Fibroblast of pulmonary artery (primary cell): ENCODE results near the gene TOMM40.
"Not testable (repeated sequence)": the region's sequence is repeated elsewhere in the genome, so short reads cannot be mapped to it uniquely, and the experiment has no call there.

Source experiments
- DNase-seq: peaks from one replicate; pipeline ENCODE4 v3.0.0-alpha.2; 2010; ENCODE audit warnings: low read depth
- H3K4me3 ChIP-seq: replicated peaks from 2 replicates; pipeline ENCODE4 v1.5.1; 2011; ENCODE audit warnings: low read depth, mild to moderate bottlenecking, control low read depth, low read length, moderate library complexity
- CTCF ChIP-seq: IDR thresholded peaks from 2 replicates; pipeline ENCODE4 v1.5.1; 2011; ENCODE audit warnings: mild to moderate bottlenecking, control low read depth, low read length, inconsistent platforms; ENCODE audit errors: missing control alignments

Gene TOMM40

GRCh38 chr19:44907613-44908012, 16.6 kb downstream of the TOMM40 start:
- no peak for TF ChIP-seq CTCF
- no peak for DNase-seq
- peak overlapping the region; percentile 24 for H3K4me3 ChIP-seq

DNA sequence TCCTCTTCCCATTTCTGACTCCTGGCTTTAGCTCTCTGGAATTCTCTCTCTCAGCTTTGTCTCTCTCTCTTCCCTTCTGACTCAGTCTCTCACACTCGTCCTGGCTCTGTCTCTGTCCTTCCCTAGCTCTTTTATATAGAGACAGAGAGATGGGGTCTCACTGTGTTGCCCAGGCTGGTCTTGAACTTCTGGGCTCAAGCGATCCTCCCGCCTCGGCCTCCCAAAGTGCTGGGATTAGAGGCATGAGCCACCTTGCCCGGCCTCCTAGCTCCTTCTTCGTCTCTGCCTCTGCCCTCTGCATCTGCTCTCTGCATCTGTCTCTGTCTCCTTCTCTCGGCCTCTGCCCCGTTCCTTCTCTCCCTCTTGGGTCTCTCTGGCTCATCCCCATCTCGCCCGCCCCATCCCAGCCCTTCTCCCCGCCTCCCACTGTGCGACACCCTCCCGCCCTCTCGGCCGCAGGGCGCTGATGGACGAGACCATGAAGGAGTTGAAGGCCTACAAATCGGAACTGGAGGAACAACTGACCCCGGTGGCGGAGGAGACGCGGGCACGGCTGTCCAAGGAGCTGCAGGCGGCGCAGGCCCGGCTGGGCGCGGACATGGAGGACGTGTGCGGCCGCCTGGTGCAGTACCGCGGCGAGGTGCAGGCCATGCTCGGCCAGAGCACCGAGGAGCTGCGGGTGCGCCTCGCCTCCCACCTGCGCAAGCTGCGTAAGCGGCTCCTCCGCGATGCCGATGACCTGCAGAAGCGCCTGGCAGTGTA, 17.2 kb downstream of the TOMM40 start:
- no peak for DNase-seq
- H3K4me3 ChIP-seq = peak overlapping the region; percentile 24
- TF ChIP-seq CTCF = no peak

DNA sequence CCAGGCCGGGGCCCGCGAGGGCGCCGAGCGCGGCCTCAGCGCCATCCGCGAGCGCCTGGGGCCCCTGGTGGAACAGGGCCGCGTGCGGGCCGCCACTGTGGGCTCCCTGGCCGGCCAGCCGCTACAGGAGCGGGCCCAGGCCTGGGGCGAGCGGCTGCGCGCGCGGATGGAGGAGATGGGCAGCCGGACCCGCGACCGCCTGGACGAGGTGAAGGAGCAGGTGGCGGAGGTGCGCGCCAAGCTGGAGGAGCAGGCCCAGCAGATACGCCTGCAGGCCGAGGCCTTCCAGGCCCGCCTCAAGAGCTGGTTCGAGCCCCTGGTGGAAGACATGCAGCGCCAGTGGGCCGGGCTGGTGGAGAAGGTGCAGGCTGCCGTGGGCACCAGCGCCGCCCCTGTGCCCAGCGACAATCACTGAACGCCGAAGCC, 17.8 kb downstream of the TOMM40 start:
- TF ChIP-seq CTCF = no peak
- DNase-seq = no peak
- H3K4me3 ChIP-seq = no peak overlapping the region

- no peak overlapping the region for H3K4me3 ChIP-seq
- TF ChIP-seq CTCF = no peak
- no peak for DNase-seq
Observed at GRCh38 chr19:44909775-44910174, 18.7 kb downstream of the TOMM40 start.

- not testable (repeated sequence) for DNase-seq, H3K4me3 ChIP-seq
Observed at GRCh38 chr19:44911896-44912295, 20.8 kb downstream of the TOMM40 start.

DNA sequence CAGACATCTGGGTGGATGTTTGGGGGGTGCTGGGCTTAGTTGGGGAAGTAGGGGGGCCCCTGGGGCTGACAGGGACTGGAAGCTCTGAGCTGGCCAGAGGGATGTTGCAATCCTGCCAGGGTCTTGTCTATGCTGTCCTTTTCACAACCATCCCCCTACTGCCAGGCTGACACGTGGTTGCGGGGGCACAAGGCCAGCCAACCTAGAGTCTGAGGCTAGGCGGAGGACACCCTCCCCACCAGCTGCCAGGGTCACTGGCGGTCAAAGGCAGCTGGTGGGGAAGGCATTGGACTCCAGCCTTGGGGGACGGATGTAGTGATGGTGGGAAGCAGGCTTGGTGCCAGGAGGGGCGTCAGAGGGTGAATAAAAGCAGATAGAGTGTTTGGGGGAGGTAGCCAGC, 21.8 kb downstream of the TOMM40 start:
- DNase-seq = peak; percentile 37
- TF ChIP-seq CTCF = no peak
- no peak overlapping the region for H3K4me3 ChIP-seq

GRCh38 chr19:44913512-44914432, 22.7 kb downstream of the TOMM40 start:
- not testable (repeated sequence) for DNase-seq, H3K4me3 ChIP-seq

DNA sequence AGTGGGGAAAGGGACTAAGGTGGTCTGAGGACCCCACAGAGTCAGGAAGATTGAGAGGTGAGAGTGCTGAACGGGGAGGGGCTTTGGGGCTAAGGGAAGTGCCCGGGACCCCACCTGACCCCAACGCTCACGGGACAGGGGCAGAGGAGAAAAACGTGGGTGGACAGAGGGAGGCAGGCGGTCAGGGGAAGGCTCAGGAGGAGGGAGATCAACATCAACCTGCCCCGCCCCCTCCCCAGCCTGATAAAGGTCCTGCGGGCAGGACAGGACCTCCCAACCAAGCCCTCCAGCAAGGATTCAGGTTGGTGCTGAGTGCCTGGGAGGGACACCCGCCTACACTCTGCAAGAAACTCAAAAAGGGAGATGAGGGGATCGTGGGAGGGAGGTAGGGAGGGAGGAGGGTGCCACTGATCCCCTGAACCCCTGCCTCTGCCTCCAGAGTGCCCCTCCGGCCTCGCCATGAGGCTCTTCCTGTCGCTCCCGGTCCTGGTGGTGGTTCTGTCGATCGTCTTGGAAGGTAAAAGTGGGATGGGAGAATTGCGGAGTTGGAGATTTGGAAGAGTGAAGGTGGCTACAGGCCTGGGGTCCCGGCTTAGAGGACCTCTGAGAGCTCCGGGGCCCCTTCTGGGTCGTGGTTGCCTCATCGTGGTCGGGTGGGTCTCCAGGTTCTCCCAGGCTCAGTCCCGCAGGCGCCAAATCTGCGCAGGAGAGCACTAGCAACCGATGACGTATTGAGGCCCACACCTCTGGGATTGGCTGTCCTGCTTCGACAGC, 23.6 kb downstream of the TOMM40 start, which contains the start of gene APOC1:
APOC1 (plus strand) TSS at position 176 of the 774 bp plus-strand sequence; CDS start at position 460, 284 bp downstream.
- DNase-seq = peak; percentile 79
- H3K4me3 ChIP-seq = peak within 1 kb of the TSS; percentile 58
